GM19395 (cell line): ENCODE measurements around the gene MSANTD3.
A peak's percentile ranks its signal among the peaks of the same experiment; 100 is the strongest.

Source experiments
- ATAC-seq: cut with Tn5 transposase; IDR thresholded peaks from one replicate; pipeline ENCODE4 v1.9.1; 2021; ENCODE audit warnings: mild to moderate bottlenecking, moderate library complexity; ENCODE audit not compliant: unreplicated experiment

The MSANTD3 gene

GRCh38 chr9:100457517-100457916 lies 30.6 kb downstream of the MSANTD3 start:
- ATAC-seq: no peak

GRCh38 chr9:100459963-100460362 lies 33.0 kb downstream of the MSANTD3 start:
- ATAC-seq: no peak

GRCh38 chr9:100465274-100465673 lies 38.3 kb downstream of the MSANTD3 start:
- ATAC-seq: no peak

GRCh38 chr9:100465761-100466160 lies 38.8 kb downstream of the MSANTD3 start:
- ATAC-seq: no peak

- ATAC-seq: no peak
These were observed 39.4 kb downstream of the MSANTD3 start for GRCh38 chr9:100466171-100466828.

GRCh38 chr9:100466829-100467221 lies 39.9 kb downstream of the MSANTD3 start:
- ATAC-seq: no peak

DNA sequence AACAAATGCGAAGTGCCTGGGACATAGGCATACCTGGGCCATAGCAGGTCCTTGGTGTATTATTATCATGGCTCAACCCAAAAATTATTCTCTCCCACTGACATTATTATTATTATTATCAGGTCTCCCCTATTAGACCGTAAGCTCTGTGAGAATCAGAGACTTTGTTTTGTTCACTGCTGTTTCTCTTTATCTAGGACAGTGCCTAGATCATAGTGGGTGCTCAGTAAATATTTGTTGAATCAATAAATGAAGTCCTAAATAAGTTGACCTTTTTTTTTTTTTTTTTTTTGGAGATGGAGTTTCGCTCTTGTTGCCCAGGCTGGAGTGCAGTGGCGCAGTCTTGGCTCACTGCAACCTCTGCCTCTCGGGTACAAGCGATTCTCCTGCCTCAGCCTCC lies 41.1 kb downstream of the MSANTD3 start:
- ATAC-seq: no peak

GRCh38 chr9:100472268-100472667 lies 45.3 kb downstream of the MSANTD3 start:
- no peak for ATAC-seq

GRCh38 chr9:100472788-100473275 lies 45.9 kb downstream of the MSANTD3 start, which contains the start of gene TMEFF1:
Gene TMEFF1 (plus strand): TSS chr9:100473149. CDS start chr9:100473545, 396 bp downstream.
- peak; percentile 48 for ATAC-seq

- ATAC-seq: peak; percentile 79
These were observed 46.5 kb downstream of the MSANTD3 start for GRCh38 chr9:100473276-100474081.

GRCh38 chr9:100474082-100474923 lies 47.4 kb downstream of the MSANTD3 start:
- ATAC-seq: no peak

- ATAC-seq: no peak
These were observed 48.0 kb downstream of the MSANTD3 start for GRCh38 chr9:100474924-100475276.

- ATAC-seq: no peak
These were observed 50.3 kb downstream of the MSANTD3 start for GRCh38 chr9:100477241-100477640.

DNA sequence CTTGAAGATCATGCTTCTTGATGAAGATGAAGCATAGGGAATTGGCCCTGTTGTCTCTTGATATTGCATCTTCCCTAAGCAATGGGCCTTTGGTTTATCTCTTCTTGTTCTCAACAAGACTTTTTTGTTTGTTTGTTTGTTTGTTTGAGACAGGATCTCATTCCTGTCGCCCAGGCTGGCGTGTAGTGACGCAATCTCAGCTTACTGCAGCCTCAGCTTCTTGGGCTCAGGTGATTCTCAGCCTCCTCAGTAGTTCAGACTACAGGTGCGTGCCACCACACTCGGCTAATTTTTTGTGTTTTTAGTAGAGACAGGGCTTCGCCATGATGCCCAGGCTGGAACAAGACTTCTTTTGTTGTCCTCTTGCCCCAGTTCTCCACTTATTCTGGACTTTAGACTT lies 51.2 kb downstream of the MSANTD3 start:
- no peak for ATAC-seq

GRCh38 chr9:100479820-100480219 lies 52.9 kb downstream of the MSANTD3 start:
- no peak for ATAC-seq

GRCh38 chr9:100485196-100485595 lies 58.3 kb downstream of the MSANTD3 start:
- ATAC-seq: no peak

GRCh38 chr9:100486479-100487176 lies 59.7 kb downstream of the MSANTD3 start:
- ATAC-seq: no peak

DNA sequence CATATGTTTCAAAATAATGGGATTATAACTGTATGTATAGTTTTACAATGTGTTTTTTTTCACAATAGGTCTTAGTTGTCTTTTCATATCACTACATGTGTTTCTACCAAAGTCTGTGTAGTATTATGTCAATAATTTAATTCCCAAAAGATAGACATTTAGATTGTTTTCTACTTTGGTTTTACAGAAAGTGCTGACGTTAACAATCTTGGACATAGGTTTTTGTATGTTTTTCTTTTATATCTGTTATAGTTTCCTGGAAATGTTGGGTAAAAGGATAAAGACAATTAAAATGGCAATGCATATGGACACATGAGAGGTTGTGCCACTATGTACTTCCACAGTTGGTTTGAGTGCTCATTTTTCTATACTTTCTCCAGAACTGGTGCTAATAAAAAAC lies 61.2 kb downstream of the MSANTD3 start:
- ATAC-seq: no peak

DNA sequence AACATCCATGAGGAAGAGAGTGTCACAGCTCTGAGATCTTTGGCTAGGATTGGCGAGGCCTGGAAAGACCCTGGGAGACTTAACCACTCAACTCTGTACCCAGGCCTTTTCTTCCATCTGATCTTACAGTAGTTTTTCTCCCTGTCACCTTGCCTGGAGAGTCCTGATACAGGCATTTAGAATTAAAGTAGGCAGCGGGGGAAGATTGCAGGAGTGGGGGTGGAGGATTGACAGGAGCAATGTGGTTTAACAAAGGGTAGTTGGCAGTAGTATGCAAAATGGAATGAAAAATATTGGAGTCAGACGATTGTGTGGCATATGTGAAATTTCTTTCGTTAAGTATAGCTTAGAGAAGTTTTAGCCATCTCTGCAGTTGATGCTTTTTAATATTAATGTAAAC lies 62.9 kb downstream of the MSANTD3 start:
- no peak for ATAC-seq

DNA sequence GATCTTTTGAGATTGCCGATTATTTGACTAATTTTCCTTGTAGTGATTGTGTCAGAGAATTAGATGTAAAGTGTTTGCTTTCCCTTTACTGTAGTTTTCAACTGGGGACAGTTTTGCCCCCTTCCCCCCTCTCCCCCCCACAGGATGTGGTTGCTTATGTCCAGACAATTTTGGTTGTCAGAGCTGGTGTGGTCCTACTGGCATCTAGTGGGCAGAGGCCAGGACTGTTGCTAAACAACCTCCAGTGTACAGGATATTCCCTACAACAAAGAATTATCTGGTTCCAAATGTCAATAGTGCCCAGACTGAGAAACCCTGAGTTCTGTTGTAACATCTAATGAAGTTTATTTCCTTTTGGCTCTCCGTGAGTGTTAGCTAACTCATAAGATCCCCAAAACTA lies 66.0 kb downstream of the MSANTD3 start:
- no peak for ATAC-seq

DNA sequence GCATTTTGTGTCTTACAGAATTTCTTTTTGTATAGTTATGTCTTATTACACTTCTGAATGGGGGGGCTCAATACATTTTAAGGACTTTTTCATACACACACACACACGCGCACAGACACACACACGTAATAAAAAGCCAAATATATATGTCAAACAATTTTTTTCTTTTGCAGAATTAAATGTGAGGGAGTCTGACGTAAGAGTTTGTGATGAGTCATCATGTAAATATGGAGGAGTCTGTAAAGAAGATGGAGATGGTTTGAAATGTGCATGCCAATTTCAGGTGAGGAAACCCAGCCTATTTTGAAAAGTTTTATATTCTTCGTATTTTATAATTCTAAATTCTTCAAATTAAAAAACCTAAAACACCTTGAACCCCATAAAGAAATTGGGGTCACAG lies 71.6 kb downstream of the MSANTD3 start:
- no peak for ATAC-seq
